Activated T-cell treated with anti-CD3 and anti-CD28 coated beads, Interleukin-2, amount 50 U/mL, for 4 hours (primary cell): ENCODE results near the gene RPL38. TPM values are rescaled to one million over a fixed set of nuclear protein-coding genes. Genes with fewer than 3 reads are reported as not detected.

Source experiments
- ATAC-seq, 2 donors: fragments of 200-7000 bp; cut with Tn5 transposase; one replicate each; pipeline ENCODE4 v1.10.0; 2021
- DNase-seq: peaks from one replicate; pipeline ENCODE4 v3.0.0-alpha.2; 2020
- H3K27me3 Mint-ChIP-seq: one replicate; pipeline ENCODE4 v1.8.0; 2021; ENCODE audit warnings: low read depth, mixed read lengths
- H3K36me3 Mint-ChIP-seq: one replicate; pipeline ENCODE4 v1.8.0; 2022; ENCODE audit warnings: mixed read lengths; ENCODE audit not compliant: insufficient read depth
- H3K4me1 Mint-ChIP-seq: one replicate; pipeline ENCODE4 v1.8.0; 2021; ENCODE audit warnings: low read depth, mixed read lengths
- H3K4me3 Mint-ChIP-seq: one replicate; pipeline ENCODE4 v1.8.0; 2021; ENCODE audit warnings: mild to moderate bottlenecking, moderate library complexity, mixed read lengths
- H3K9me3 Mint-ChIP-seq: one replicate; pipeline ENCODE4 v1.8.0; 2021; ENCODE audit warnings: mixed read lengths
- total RNA-seq, 3 donors: library from RNA; stranded (reverse); gene quantifications; one replicate each; pipeline ENCODE4 v1.2.1, GENCODE V29; 2021

RPL38 gene
- total RNA-seq, 3 donors from 2014 or later = 1,282 to 1,442 (median 1,420) TPM

GRCh38 chr17:74235040-74235581, 31.6 kb downstream of the RPL38 start:
- Mint-ChIP-seq H3K4me1 (no peaks in the 10 kb centered on the region), H3K9me3 (no peaks in the 10 kb centered on the region), H3K27me3 (no peaks in the 10 kb centered on the region), H3K4me3 (no peak overlapping the region), H3K36me3 (peaks cover 9% of the 10 kb centered on the region)
- DNase-seq (no peak), ATAC-seq (no peak)

GRCh38 chr17:74235911-74236371, 32.5 kb downstream of the RPL38 start:
- H3K27me3 Mint-ChIP-seq = no peaks in the 10 kb centered on the region
- ATAC-seq (no peak), DNase-seq (no peak)
- no peaks in the 10 kb centered on the region for H3K4me1 Mint-ChIP-seq
- H3K36me3 Mint-ChIP-seq = peaks cover 6% of the 10 kb centered on the region
- H3K9me3 Mint-ChIP-seq = no peaks in the 10 kb centered on the region
- no peak overlapping the region for H3K4me3 Mint-ChIP-seq

GRCh38 chr17:74237321-74237720, 33.8 kb downstream of the RPL38 start:
- Mint-ChIP-seq H3K27me3 (no peaks in the 10 kb centered on the region), H3K36me3 (peaks cover 2% of the 10 kb centered on the region), H3K4me1 (no peaks in the 10 kb centered on the region), H3K9me3 (no peaks in the 10 kb centered on the region), H3K4me3 (no peak overlapping the region)
- ATAC-seq (no peak), DNase-seq (no peak)

- peaks cover under 1% of the 10 kb centered on the region for H3K36me3 Mint-ChIP-seq
- DNase-seq = no peak
- ATAC-seq = no peak
- H3K27me3 Mint-ChIP-seq = no peaks in the 10 kb centered on the region
- H3K4me1 Mint-ChIP-seq = no peaks in the 10 kb centered on the region
- H3K4me3 Mint-ChIP-seq = no peak overlapping the region
- no peaks in the 10 kb centered on the region for H3K9me3 Mint-ChIP-seq
These were observed 35.7 kb downstream of the RPL38 start for GRCh38 chr17:74239172-74239571.

GRCh38 chr17:74240618-74241205, 37.2 kb downstream of the RPL38 start:
- H3K4me1 Mint-ChIP-seq = no peaks in the 10 kb centered on the region
- DNase-seq (no peak), ATAC-seq (no peak)
- no peak overlapping the region for H3K4me3 Mint-ChIP-seq
- no peaks in the 10 kb centered on the region for H3K27me3 Mint-ChIP-seq
- H3K9me3 Mint-ChIP-seq = no peaks in the 10 kb centered on the region
- H3K36me3 Mint-ChIP-seq = peaks cover 3% of the 10 kb centered on the region

GRCh38 chr17:74241431-74241830, 38.0 kb downstream of the RPL38 start:
- DNase-seq (no peak), ATAC-seq (no peak)
- Mint-ChIP-seq H3K9me3 (no peaks in the 10 kb centered on the region), H3K36me3 (peaks cover 3% of the 10 kb centered on the region), H3K27me3 (no peaks in the 10 kb centered on the region), H3K4me3 (no peak overlapping the region), H3K4me1 (no peaks in the 10 kb centered on the region)

GRCh38 chr17:74241847-74242246, 38.4 kb downstream of the RPL38 start:
- Mint-ChIP-seq H3K9me3 (no peaks in the 10 kb centered on the region), H3K27me3 (no peaks in the 10 kb centered on the region), H3K4me3 (no peak overlapping the region)

GRCh38 chr17:74243013-74243755, 39.7 kb downstream of the RPL38 start:
- Mint-ChIP-seq H3K36me3 (peaks cover 6% of the 10 kb centered on the region), H3K4me1 (no peaks in the 10 kb centered on the region), H3K4me3 (no peak overlapping the region), H3K9me3 (no peaks in the 10 kb centered on the region), H3K27me3 (no peaks in the 10 kb centered on the region)
- ATAC-seq = no peak
- no peak for DNase-seq

More at GRCh38 chr17:74241847-74242246, 38.4 kb downstream of the RPL38 start:
- ATAC-seq (no peak), DNase-seq (no peak)
- Mint-ChIP-seq H3K36me3 (peaks cover 6% of the 10 kb centered on the region), H3K4me1 (no peaks in the 10 kb centered on the region)

GRCh38 chr17:74244128-74244527, 40.6 kb downstream of the RPL38 start:
- H3K4me3 Mint-ChIP-seq = no peak overlapping the region
- H3K36me3 Mint-ChIP-seq = peaks cover 6% of the 10 kb centered on the region
- DNase-seq (no peak), ATAC-seq (no peak)
- H3K9me3 Mint-ChIP-seq = no peaks in the 10 kb centered on the region
- no peaks in the 10 kb centered on the region for H3K4me1 Mint-ChIP-seq
- no peaks in the 10 kb centered on the region for H3K27me3 Mint-ChIP-seq

GRCh38 chr17:74244548-74244947, 41.1 kb downstream of the RPL38 start:
- Mint-ChIP-seq H3K27me3 (no peaks in the 10 kb centered on the region), H3K36me3 (peaks cover 6% of the 10 kb centered on the region), H3K9me3 (no peaks in the 10 kb centered on the region), H3K4me1 (no peaks in the 10 kb centered on the region), H3K4me3 (no peak overlapping the region)
- DNase-seq (no peak), ATAC-seq (no peak)

GRCh38 chr17:74245145-74245831, 41.8 kb downstream of the RPL38 start:
- peaks cover 6% of the 10 kb centered on the region for H3K36me3 Mint-ChIP-seq
- no peaks in the 10 kb centered on the region for H3K4me1 Mint-ChIP-seq
- no peaks in the 10 kb centered on the region for H3K9me3 Mint-ChIP-seq
- DNase-seq = no peak
- no peaks in the 10 kb centered on the region for H3K27me3 Mint-ChIP-seq
- no peak for ATAC-seq
- no peak overlapping the region for H3K4me3 Mint-ChIP-seq

GRCh38 chr17:74245871-74246270, 42.4 kb downstream of the RPL38 start:
- DNase-seq = no peak
- Mint-ChIP-seq H3K27me3 (no peaks in the 10 kb centered on the region), H3K36me3 (peaks cover 6% of the 10 kb centered on the region), H3K4me3 (no peak overlapping the region), H3K9me3 (no peaks in the 10 kb centered on the region), H3K4me1 (no peaks in the 10 kb centered on the region)
- ATAC-seq = no peak

- H3K4me3 Mint-ChIP-seq = no peak overlapping the region
- H3K27me3 Mint-ChIP-seq = no peaks in the 10 kb centered on the region
- no peaks in the 10 kb centered on the region for H3K9me3 Mint-ChIP-seq
- H3K36me3 Mint-ChIP-seq = peaks cover 6% of the 10 kb centered on the region
- no peaks in the 10 kb centered on the region for H3K4me1 Mint-ChIP-seq
- DNase-seq (no peak), ATAC-seq (no peak)
These were observed 46.3 kb downstream of the RPL38 start for GRCh38 chr17:74249590-74250270.

GRCh38 chr17:74250324-74250995, 47.0 kb downstream of the RPL38 start:
- no peak overlapping the region for H3K4me3 Mint-ChIP-seq
- no peaks in the 10 kb centered on the region for H3K4me1 Mint-ChIP-seq
- no peak for DNase-seq
- H3K27me3 Mint-ChIP-seq = no peaks in the 10 kb centered on the region
- peaks cover 6% of the 10 kb centered on the region for H3K36me3 Mint-ChIP-seq
- no peaks in the 10 kb centered on the region for H3K9me3 Mint-ChIP-seq
- no peak for ATAC-seq
